Activated CD8-positive, alpha-beta memory T cell treated with anti-CD3 and anti-CD28 coated beads, Interleukin-2, amount 50 U/mL, for 24 hours (primary cell): ENCODE measurements around the gene SPPL3.

ENCODE experiments used
- DNase-seq: peaks from one replicate; pipeline ENCODE4 v3.0.0-alpha.2; 2020; ENCODE audit errors: extremely low read depth

The SPPL3 gene

GRCh38 chr12:120725659-120726509 is 178.3 kb downstream of the SPPL3 start, which contains the start of gene ACADS:
Gene ACADS (plus strand): TSS chr12:120725826. CDS start chr12:120725886, 60 bp downstream.
- peak; percentile 58 for DNase-seq

- DNase-seq: no peak
These were observed 179.0 kb downstream of the SPPL3 start for GRCh38 chr12:120725151-120725658.

GRCh38 chr12:120724720-120725119 is 179.4 kb downstream of the SPPL3 start:
- no peak for DNase-seq

- no peak for DNase-seq
These were observed 181.4 kb downstream of the SPPL3 start for GRCh38 chr12:120722784-120723183.

GRCh38 chr12:120721866-120722265 is 182.3 kb downstream of the SPPL3 start:
- no peak for DNase-seq

- no peak for DNase-seq
These were observed 183.0 kb downstream of the SPPL3 start for GRCh38 chr12:120720987-120721801.

- DNase-seq: no peak
These were observed 183.7 kb downstream of the SPPL3 start for GRCh38 chr12:120720234-120720986.

GRCh38 chr12:120719496-120720233 is 184.5 kb downstream of the SPPL3 start:
- no peak for DNase-seq

GRCh38 chr12:120719072-120719471 is 185.1 kb downstream of the SPPL3 start:
- DNase-seq: no peak

GRCh38 chr12:120718055-120718454 is 186.1 kb downstream of the SPPL3 start:
- no peak for DNase-seq

- peak; percentile 51 for DNase-seq
These were observed 190.2 kb downstream of the SPPL3 start for GRCh38 chr12:120713861-120714482.

- DNase-seq: no peak
These were observed 191.5 kb downstream of the SPPL3 start for GRCh38 chr12:120712610-120713009.
